CD14-positive monocyte (primary cell): Measurements from ENCODE around the gene TOR4A. TPM values are rescaled to one million over a fixed set of nuclear protein-coding genes. Genes with fewer than 3 reads are reported as not detected.

ENCODE experiments used
- DNase-seq, 3 donors: peaks; one replicate each; pipeline ENCODE4 v3.0.0-alpha.2; 2011 to 2022
- H2AFZ ChIP-seq: 2 replicates; pipeline ENCODE4 v1.6.0; 2012; ENCODE audit warnings: mild to moderate bottlenecking, low read depth, low read length, inconsistent platforms; ENCODE audit not compliant: insufficient read depth, poor library complexity, severe bottlenecking
- H3K27ac ChIP-seq, 2 donors: 1 replicate in 1 of 2; 2 replicates in 1 of 2; pipeline ENCODE4 v1.5.1; 2012 to 2013; ENCODE audit warnings: low read length in 2 of 2, control low read depth in 1 of 2, inconsistent platforms in 1 of 2, low read depth in 1 of 2, mild to moderate bottlenecking in 1 of 2
- H3K27me3 ChIP-seq, 2 donors: one replicate each; pipeline versions ENCODE4 v1.6.0 to v1.6.1; 2011 to 2013; ENCODE audit warnings: low read length in 2 of 2; ENCODE audit not compliant: control insufficient read depth in 2 of 2, insufficient read depth in 2 of 2
- H3K36me3 ChIP-seq, 2 donors: replicated peaks in 1 of 2; 1 replicate in 1 of 2; 2 replicates in 1 of 2; pipeline versions ENCODE4 v1.5.1 to v1.6.1; 2012 to 2013; ENCODE audit warnings: low read length in 2 of 2, control low read depth in 1 of 2, inconsistent platforms in 1 of 2, mild to moderate bottlenecking in 1 of 2; ENCODE audit not compliant: insufficient read depth in 2 of 2, control insufficient read depth in 1 of 2
- H3K4me1 ChIP-seq, 2 donors: 1 replicate in 1 of 2; 2 replicates in 1 of 2; pipeline versions ENCODE4 v1.5.1 to v1.6.1; 2012 to 2013; ENCODE audit warnings: low read length in 2 of 2, control low read depth in 1 of 2, inconsistent platforms in 1 of 2, mild to moderate bottlenecking in 1 of 2, moderate library complexity in 1 of 2; ENCODE audit not compliant: insufficient read depth in 2 of 2, control insufficient read depth in 1 of 2
- H3K4me2 ChIP-seq: replicated peaks from 2 replicates; pipeline ENCODE3; 2012; ENCODE audit warnings: low read length, moderate library complexity, mild to moderate bottlenecking; ENCODE audit not compliant: poor library complexity, severe bottlenecking; ENCODE audit errors: extremely low read depth
- H3K4me3 ChIP-seq, 3 experiments: fragments of 200-600 bp in 1 of 3; sonication (generic) in 1 of 3; replicated peaks in 1 of 3; 1 replicate in 2 of 3; 2 replicates in 1 of 3; pipeline ENCODE4 v1.5.1; 2011 to 2013; ENCODE audit warnings: low read length in 3 of 3, mild to moderate bottlenecking in 3 of 3, control low read depth in 2 of 3, low read depth in 2 of 3, inconsistent platforms in 1 of 3, moderate library complexity in 1 of 3
- H3K79me2 ChIP-seq: 2 replicates; pipeline ENCODE4 v1.6.0; 2012; ENCODE audit warnings: mild to moderate bottlenecking, control low read depth, inconsistent platforms, low read length, moderate library complexity; ENCODE audit not compliant: insufficient read depth
- H3K9ac ChIP-seq: 2 replicates; pipeline ENCODE4 v1.6.0; 2017; ENCODE audit warnings: low read length, mild to moderate bottlenecking; ENCODE audit not compliant: insufficient read depth, poor library complexity, severe bottlenecking
- H3K9me3 ChIP-seq, 2 donors: replicated peaks in 1 of 2; 1 replicate in 1 of 2; 2 replicates in 1 of 2; pipeline versions ENCODE4 v1.5.1 to v1.6.1; 2012 to 2013; ENCODE audit warnings: low read length in 2 of 2, control low read depth in 1 of 2; ENCODE audit not compliant: control insufficient read depth in 1 of 2, insufficient read depth in 1 of 2
- H4K20me1 ChIP-seq: 2 replicates; pipeline ENCODE4 v1.6.0; 2012; ENCODE audit warnings: mild to moderate bottlenecking, low read length, control low read depth, moderate library complexity; ENCODE audit not compliant: insufficient read depth
- H3K27ac Mint-ChIP-seq, 7 donors: one replicate each; pipeline ENCODE4 v1.8.0; 2020; ENCODE audit warnings: mild to moderate bottlenecking in 7 of 7, mixed read lengths in 7 of 7, moderate library complexity in 6 of 7, inconsistent platforms in 2 of 7
- H3K27me3 Mint-ChIP-seq, 3 donors: one replicate each; pipeline ENCODE4 v1.8.0; 2021 to 2022; ENCODE audit warnings: low read depth in 3 of 3, mild to moderate bottlenecking in 3 of 3, mixed read lengths in 3 of 3, moderate library complexity in 3 of 3, inconsistent platforms in 1 of 3
- H3K36me3 Mint-ChIP-seq, 2 donors: one replicate each; pipeline ENCODE4 v1.8.0; 2020; ENCODE audit warnings: mixed read lengths in 2 of 2, inconsistent platforms in 1 of 2, mild to moderate bottlenecking in 1 of 2
- H3K4me1 Mint-ChIP-seq: one replicate; pipeline ENCODE4 v1.8.0; 2020; ENCODE audit warnings: mild to moderate bottlenecking, mixed read lengths
- H3K4me3 Mint-ChIP-seq, 2 donors: one replicate each; pipeline ENCODE4 v1.8.0; 2020; ENCODE audit warnings: mild to moderate bottlenecking in 2 of 2, mixed read lengths in 2 of 2, moderate library complexity in 1 of 2
- H3K9me3 Mint-ChIP-seq, 7 donors: one replicate each; pipeline ENCODE4 v1.8.0; 2020 to 2022; ENCODE audit warnings: mixed read lengths in 7 of 7, mild to moderate bottlenecking in 6 of 7, moderate library complexity in 6 of 7, inconsistent platforms in 2 of 7
- WGBS: methylation state at CpG from one replicate; pipeline ENCODE4 v1.1.5; 2013; ENCODE audit warnings: missing lambda C conversion rate; ENCODE audit not compliant: insufficient coverage; 5-methylcytosine and 5-hydroxymethylcytosine counted together
- intact Hi-C, 2 donors: fragments of 100-400 bp; cut with micrococcal nuclease; formaldehyde crosslinking; loops; one replicate each; pipeline versions ENCODE4 v1.15.0 to v1.15.1; 2023
- polyA plus RNA-seq, 3 donors: library from polyadenylated mRNA; depleted of rRNA in 1 of 3; unstranded in 2 of 3; stranded (reverse) in 1 of 3; fragments of 300-500 nt in 2 of 3; fragments of >200 nt in 1 of 3; fragmentation: Illumina TruSeq in 2 of 3; gene quantifications; 1 replicate in 2 of 3; 2 replicates in 1 of 3; pipeline ENCODE4 v1.2.3, GENCODE V29; 2012 to 2021
- TF ChIP-seq, protein P1 (sequence below): fragments of 200-600 bp; IDR thresholded peaks from one replicate; pipeline ENCODE4 v1.8.0; 2022; ENCODE audit warnings: antibody characterized with exemption, mild to moderate bottlenecking

Gene TOR4A
- polyA plus RNA-seq, 3 donors = 13.7 to 17.6 (median 15.4) TPM

GRCh38 chr9:137317021-137317717, 39.6 kb downstream of the TOR4A start:
- Mint-ChIP-seq H3K4me1 (peaks cover 5% of the 10 kb centered on the region), H3K27ac (no peak overlapping the region), H3K4me3 (no peak overlapping the region), H3K36me3 (no peaks in the 10 kb centered on the region), H3K9me3 (peaks cover 0 to 2% (median under 1%) of the 10 kb centered on the region in 7 donors), H3K27me3 (peaks cover 2 to 21% (median 4%) of the 10 kb centered on the region in 3 donors)
- Histone ChIP-seq H3K4me1 (peaks cover 17 to 24% of the 10 kb centered on the region in 2 donors), H3K4me3 (no peak overlapping the region), H3K9me3 (no peaks in the 10 kb centered on the region), H3K79me2 (no peaks in the 10 kb centered on the region), H3K27ac (no peak overlapping the region), H3K36me3 (no peaks in the 10 kb centered on the region), H3K9ac (peak overlapping the region; percentile 53), H3K27me3 (peaks cover 0 to 20% of the 10 kb centered on the region in 2 donors), H2AFZ (no peak overlapping the region), H3K4me2 (peak overlapping the region; percentile 70), H4K20me1 (no peaks in the 10 kb centered on the region)
- WGBS = 92% methylated on average over 17 of the region's 19 CpGs
- TF ChIP-seq, protein P1, sequence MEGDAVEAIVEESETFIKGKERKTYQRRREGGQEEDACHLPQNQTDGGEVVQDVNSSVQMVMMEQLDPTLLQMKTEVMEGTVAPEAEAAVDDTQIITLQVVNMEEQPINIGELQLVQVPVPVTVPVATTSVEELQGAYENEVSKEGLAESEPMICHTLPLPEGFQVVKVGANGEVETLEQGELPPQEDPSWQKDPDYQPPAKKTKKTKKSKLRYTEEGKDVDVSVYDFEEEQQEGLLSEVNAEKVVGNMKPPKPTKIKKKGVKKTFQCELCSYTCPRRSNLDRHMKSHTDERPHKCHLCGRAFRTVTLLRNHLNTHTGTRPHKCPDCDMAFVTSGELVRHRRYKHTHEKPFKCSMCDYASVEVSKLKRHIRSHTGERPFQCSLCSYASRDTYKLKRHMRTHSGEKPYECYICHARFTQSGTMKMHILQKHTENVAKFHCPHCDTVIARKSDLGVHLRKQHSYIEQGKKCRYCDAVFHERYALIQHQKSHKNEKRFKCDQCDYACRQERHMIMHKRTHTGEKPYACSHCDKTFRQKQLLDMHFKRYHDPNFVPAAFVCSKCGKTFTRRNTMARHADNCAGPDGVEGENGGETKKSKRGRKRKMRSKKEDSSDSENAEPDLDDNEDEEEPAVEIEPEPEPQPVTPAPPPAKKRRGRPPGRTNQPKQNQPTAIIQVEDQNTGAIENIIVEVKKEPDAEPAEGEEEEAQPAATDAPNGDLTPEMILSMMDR = no peak
- DNase-seq = no peak
- intact Hi-C loops = no loop called here

- H3K27ac ChIP-seq = no peak overlapping the region
- H3K9ac ChIP-seq = no peak overlapping the region
- Mint-ChIP-seq H3K27me3 (peaks cover 2 to 21% (median 4%) of the 10 kb centered on the region in 3 donors), H3K4me1 (peaks cover 5% of the 10 kb centered on the region), H3K36me3 (no peaks in the 10 kb centered on the region), H3K27ac (no peak overlapping the region), H3K4me3 (no peak overlapping the region), H3K9me3 (peaks cover 0 to 3% (median 1%) of the 10 kb centered on the region in 7 donors)
- H3K4me2 ChIP-seq = no peak overlapping the region
- H3K4me1 ChIP-seq = peaks cover 17 to 24% of the 10 kb centered on the region in 2 donors
- H4K20me1 ChIP-seq = no peaks in the 10 kb centered on the region
- H3K9me3 ChIP-seq = no peaks in the 10 kb centered on the region
- H3K27me3 ChIP-seq = peaks cover 0 to 20% of the 10 kb centered on the region in 2 donors
- H2AFZ ChIP-seq = no peak overlapping the region
- no peaks in the 10 kb centered on the region for H3K36me3 ChIP-seq
- TF ChIP-seq, protein P1 = no peak
- H3K79me2 ChIP-seq = no peaks in the 10 kb centered on the region
- WGBS = 93% methylated on average over 14 of the region's 24 CpGs
- no peak for DNase-seq
- no peak overlapping the region for H3K4me3 ChIP-seq
- intact Hi-C loops = no loop called here
Observed at GRCh38 chr9:137317718-137318511, 40.4 kb downstream of the TOR4A start.
